GM12878 (cell line): ENCODE measurements around the gene CDC42BPB. TPM values are rescaled to one million over a fixed set of nuclear protein-coding genes. Genes with fewer than 3 reads are reported as not detected.

ENCODE experiments used
- ATAC-seq: fragments of 200-7000 bp; cut with Tn5 transposase; 3 replicates; pipeline ENCODE4 v1.9.1; 2020; ENCODE audit warnings: mild to moderate bottlenecking, moderate library complexity
- BruUV-seq: library from RNA; stranded (reverse); fragments of 400-500 nt; replicated peaks from 2 replicates; lab custom pipeline; 2021; lab: Mats Ljungman, UMichigan
- CTCF ChIA-PET: fragments of 300-600 bp; sonication (Branson Sonifier 250); formaldehyde crosslinking; extraction: SDS; loops from one replicate; lab custom pipeline; 2021; ENCODE audit warnings: inconsistent platforms; lab: Yijun Ruan, JAX
- POLR2A ChIA-PET: fragments of 350-600 bp; formaldehyde crosslinking; extraction: SDS; loops from one replicate; lab custom pipeline; 2021; ENCODE audit warnings: inconsistent platforms; lab: Charles Lee
- RAD21 ChIA-PET: fragments of 300-600 bp; sonication (Branson Sonifier 250); formaldehyde crosslinking; loops from one replicate; lab custom pipeline; 2023; ENCODE audit warnings: antibody characterized with exemption; ENCODE audit not compliant: unreplicated experiment; lab: Charles Lee
- SMC1A ChIA-PET: fragments of 300-600 bp; sonication (Branson Sonifier 250); formaldehyde crosslinking; loops from one replicate; lab custom pipeline; 2023; ENCODE audit not compliant: unreplicated experiment, uncharacterized antibody; lab: Charles Lee
- DNase-seq: peaks from one replicate; pipeline ENCODE4 v3.0.0-alpha.2; 2011; ENCODE audit warnings: low read depth, low spot score
- FAIRE-seq: peaks from 3 replicates; lab custom pipeline; 2011; peaks lifted over from hg19 to GRCh38; lab: Jason Lieb, UNC
- H2AFZ ChIP-seq: 2 replicates; pipeline ENCODE4 v1.6.0; 2011; ENCODE audit warnings: low read depth, low read length, control low read depth; ENCODE audit not compliant: control insufficient read depth
- H3K27ac ChIP-seq: 2 replicates; pipeline ENCODE4 v1.5.1; 2011; ENCODE audit warnings: control low read depth; ENCODE audit not compliant: control insufficient read depth, insufficient read depth
- H3K27me3 ChIP-seq, 2 experiments: replicated peaks in 1 of 2; 2 replicates each; pipeline versions ENCODE4 v1.6.0 to v1.6.1; 2011; ENCODE audit warnings: low read length in 1 of 2; ENCODE audit not compliant: control insufficient read depth in 2 of 2, insufficient read depth in 2 of 2
- H3K36me3 ChIP-seq, 2 experiments: 2 replicates each; pipeline ENCODE4 v1.5.1; 2011; ENCODE audit warnings: low read length in 1 of 2; ENCODE audit not compliant: control insufficient read depth in 2 of 2, insufficient read depth in 2 of 2
- H3K4me1 ChIP-seq: 2 replicates; pipeline ENCODE4 v1.6.1; 2011; ENCODE audit warnings: mild to moderate bottlenecking, low read length, moderate library complexity, mixed read lengths; ENCODE audit not compliant: control insufficient read depth, insufficient read depth
- H3K4me2 ChIP-seq: 2 replicates; pipeline ENCODE4 v1.6.0; 2011; ENCODE audit warnings: control low read depth; ENCODE audit not compliant: control insufficient read depth, insufficient read depth
- H3K4me3 ChIP-seq: fragments of 200-600 bp; sonication (generic); 2 replicates; pipeline ENCODE4 v1.5.1; 2016
- H3K79me2 ChIP-seq: 2 replicates; pipeline ENCODE4 v1.6.0; 2011; ENCODE audit warnings: low read length; ENCODE audit not compliant: control insufficient read depth, insufficient read depth
- H3K9ac ChIP-seq: 2 replicates; pipeline ENCODE4 v1.8.0; 2011; ENCODE audit warnings: low read length, control low read depth, mixed read lengths; ENCODE audit not compliant: control insufficient read depth, insufficient read depth
- H3K9me3 ChIP-seq: replicated peaks from 3 replicates; pipeline ENCODE4 v1.5.1; 2011; ENCODE audit warnings: mild to moderate bottlenecking, low read length; ENCODE audit not compliant: control insufficient read depth, insufficient read depth
- H4K20me1 ChIP-seq: 2 replicates; pipeline ENCODE4 v1.6.0; 2011; ENCODE audit not compliant: control insufficient read depth, insufficient read depth
- BACH1 ChIP-seq: fragments of 450-650 bp; IDR thresholded peaks from 2 replicates; pipeline ENCODE4 v1.6.1; 2017; ENCODE audit warnings: mild to moderate bottlenecking, borderline replicate concordance
- CBX5 ChIP-seq: sonication (generic); IDR thresholded peaks from 2 replicates; pipeline ENCODE4 v1.6.1; 2016; ENCODE audit warnings: low read depth, moderate library complexity, mild to moderate bottlenecking, inconsistent platforms
- CREB1 ChIP-seq: IDR thresholded peaks from 2 replicates; pipeline ENCODE4 v1.6.1; 2012; ENCODE audit warnings: low read depth, mild to moderate bottlenecking, inconsistent platforms
- CTCF ChIP-seq, 3 experiments: IDR thresholded peaks in 2 of 3; conservative IDR thresholded peaks in 1 of 3; 2 replicates each; pipeline ENCODE4 v1.5.1; 2011; ENCODE audit warnings: low read depth in 3 of 3, low read length in 3 of 3, mild to moderate bottlenecking in 3 of 3, control low read depth in 2 of 3, moderate library complexity in 2 of 3, inconsistent platforms in 1 of 3, mixed read lengths in 1 of 3; ENCODE audit not compliant: control insufficient read depth in 2 of 3, insufficient read depth in 1 of 3; ENCODE audit errors: extremely low read depth in 1 of 3
- FOXK2 ChIP-seq: fragments of 450-650 bp; IDR thresholded peaks from 2 replicates; pipeline ENCODE4 v1.6.1; 2017; ENCODE audit warnings: mild to moderate bottlenecking, moderate library complexity
- JUND ChIP-seq: IDR thresholded peaks from 2 replicates; pipeline ENCODE4 v1.6.1; 2012; ENCODE audit warnings: low read depth, mild to moderate bottlenecking, low read length, improper control_type of control experiment, moderate library complexity
- POU2F2 ChIP-seq: IDR thresholded peaks from 3 replicates; pipeline ENCODE4 v1.6.1; 2011; ENCODE audit warnings: low read depth, mild to moderate bottlenecking, low read length, borderline replicate concordance
- PRDM15 ChIP-seq: fragments of 450-650 bp; formaldehyde crosslinking; IDR thresholded peaks from 2 replicates; pipeline ENCODE4 v1.4.0; 2020; ENCODE audit warnings: mild to moderate bottlenecking, moderate library complexity
- RAD51 ChIP-seq: fragments of 450-650 bp; IDR thresholded peaks from 2 replicates; pipeline ENCODE4 v1.6.1; 2016; ENCODE audit warnings: moderate library complexity, mild to moderate bottlenecking, inconsistent platforms
- RFX5 ChIP-seq: IDR thresholded peaks from 2 replicates; pipeline ENCODE4 v1.6.1; 2011; ENCODE audit warnings: low read depth, low read length, improper control_type of control experiment
- RUNX3 ChIP-seq: IDR thresholded peaks from 2 replicates; pipeline ENCODE4 v1.6.1; 2012; ENCODE audit warnings: low read length, inconsistent platforms
- SIX5 ChIP-seq: IDR thresholded peaks from 2 replicates; pipeline ENCODE4 v1.6.1; 2011; ENCODE audit warnings: mild to moderate bottlenecking, low read depth, low read length, moderate library complexity; ENCODE audit not compliant: severe bottlenecking
- SPI1 ChIP-seq: IDR thresholded peaks from 2 replicates; pipeline ENCODE4 v1.6.1; 2011; ENCODE audit warnings: low read depth, mild to moderate bottlenecking, low read length, moderate library complexity, borderline replicate concordance; ENCODE audit not compliant: insufficient read depth
- USF2 ChIP-seq: IDR thresholded peaks from 2 replicates; pipeline ENCODE4 v1.6.1; 2011; ENCODE audit warnings: low read depth, low read length, improper control_type of control experiment, borderline replicate concordance
- ZZZ3 ChIP-seq: IDR thresholded peaks from 2 replicates; pipeline ENCODE4 v1.6.1; 2011; ENCODE audit warnings: low read depth; ENCODE audit not compliant: control insufficient read depth, insufficient read length
- WGBS: methylation state at CpG from one replicate; pipeline ENCODE4 v1.1.6; 2016; ENCODE audit warnings: low lambda C conversion rate; ENCODE audit not compliant: insufficient replicate concordance, insufficient coverage; ENCODE audit errors: missing lambda C conversion rate; 5-methylcytosine and 5-hydroxymethylcytosine counted together
- in situ Hi-C: fragments of 300-500 bp; cut with MboI; formaldehyde crosslinking; loops from 9 replicates; pipeline ENCODE4 v1.14.3; 2018; ENCODE audit warnings: mixed read lengths
- intact Hi-C: fragments of 100-400 bp; cut with micrococcal nuclease; formaldehyde crosslinking; loops from one replicate; pipeline ENCODE4 v1.14.2; 2022; ENCODE audit not compliant: unreplicated experiment
- polyA plus RNA-seq, 11 experiments: library from polyadenylated mRNA; depleted of rRNA in 4 of 11; unstranded in 6 of 11; stranded (reverse) in 5 of 11; fragments of >200 nt; fragmentation: Nextera tagmentation in 4 of 11; fragmentation: Illumina TruSeq in 1 of 11; extraction: Ambion mirVana in 4 of 11; extraction: Trizol in 1 of 11; gene quantifications; 1 replicate in 1 of 11; 2 replicates in 10 of 11; pipeline versions ENCODE4 v1.2.1 to v1.2.3, GENCODE V29; 2011 to 2016; ENCODE audit warnings: inconsistent platforms in 2 of 11, missing spikeins in 2 of 11, low read depth in 1 of 11
- total RNA-seq, 4 experiments: library from RNA; depleted of rRNA in 3 of 4; stranded (reverse); fragments of >200 nt in 3 of 4; fragmentation: Illumina TruSeq in 1 of 4; extraction: Trizol in 1 of 4; gene quantifications; 2 replicates each; pipeline versions ENCODE4 v1.2.1 to v1.2.3, GENCODE V29; 2013 to 2021
- TF ChIP-seq, protein P1 (sequence below): fragments of 450-650 bp; IDR thresholded peaks from 2 replicates; pipeline ENCODE4 v1.6.1; 2018; ENCODE audit warnings: borderline replicate concordance, mild to moderate bottlenecking; ENCODE audit not compliant: partially characterized antibody

Gene CDC42BPB
- total and polyA plus RNA-seq, 10 of the 15 experiments (the other 5 are each of a cell fraction or from before 2014, with no cell fraction given): 0.42 to 22.1 (median 13.3) TPM

DNA sequence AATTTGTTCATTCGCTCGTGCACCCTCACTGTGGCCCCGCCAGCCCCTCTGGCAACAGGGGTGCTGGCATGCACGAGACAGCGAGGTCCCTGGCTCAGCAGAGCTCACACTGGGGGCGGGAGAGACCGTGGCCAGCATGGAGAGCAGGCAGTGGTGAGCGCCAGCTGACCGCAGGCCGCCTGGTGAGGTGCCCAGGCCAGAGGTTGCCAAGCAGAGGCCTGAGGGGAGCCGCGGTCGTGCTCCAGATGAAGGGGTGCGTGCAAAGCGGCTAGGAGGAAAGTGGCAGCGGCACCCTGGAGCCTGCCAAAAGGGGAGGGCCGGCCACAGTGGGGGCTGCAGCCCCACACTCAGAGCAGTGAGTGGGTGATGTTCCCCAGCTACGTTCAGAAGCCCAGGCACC lies 56.1 kb downstream of the CDC42BPB start:
- intact Hi-C loops: no loop called here
- no peak overlapping the region for H3K9ac ChIP-seq
- TF ChIP-seq PRDM15 (CRISPR knock-in tag): no peak
- TF ChIP-seq FOXK2: no peak
- no peak for TF ChIP-seq CBX5
- TF ChIP-seq, protein P1, sequence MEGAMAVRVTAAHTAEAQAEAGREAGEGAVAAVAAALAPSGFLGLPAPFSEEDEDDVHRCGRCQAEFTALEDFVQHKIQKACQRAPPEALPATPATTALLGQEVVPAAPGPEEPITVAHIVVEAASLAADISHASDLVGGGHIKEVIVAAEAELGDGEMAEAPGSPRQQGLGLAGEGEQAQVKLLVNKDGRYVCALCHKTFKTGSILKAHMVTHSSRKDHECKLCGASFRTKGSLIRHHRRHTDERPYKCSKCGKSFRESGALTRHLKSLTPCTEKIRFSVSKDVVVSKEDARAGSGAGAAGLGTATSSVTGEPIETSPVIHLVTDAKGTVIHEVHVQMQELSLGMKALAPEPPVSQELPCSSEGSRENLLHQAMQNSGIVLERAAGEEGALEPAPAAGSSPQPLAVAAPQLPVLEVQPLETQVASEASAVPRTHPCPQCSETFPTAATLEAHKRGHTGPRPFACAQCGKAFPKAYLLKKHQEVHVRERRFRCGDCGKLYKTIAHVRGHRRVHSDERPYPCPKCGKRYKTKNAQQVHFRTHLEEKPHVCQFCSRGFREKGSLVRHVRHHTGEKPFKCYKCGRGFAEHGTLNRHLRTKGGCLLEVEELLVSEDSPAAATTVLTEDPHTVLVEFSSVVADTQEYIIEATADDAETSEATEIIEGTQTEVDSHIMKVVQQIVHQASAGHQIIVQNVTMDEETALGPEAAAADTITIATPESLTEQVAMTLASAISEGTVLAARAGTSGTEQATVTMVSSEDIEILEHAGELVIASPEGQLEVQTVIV: no peak
- TF ChIP-seq CTCF (IDR thresholded peaks at IDR 0.05 in 2 of 3, conservative IDR thresholded peaks at IDR 0.05 in 1 of 3; ENCODE audit: control insufficient read depth in 2 of 3, extremely low read depth in 1 of 3, insufficient read depth in 1 of 3, low read depth in 3 of 3, low read length in 3 of 3): no peak
- no peak for TF ChIP-seq SIX5
- no peak for TF ChIP-seq BACH1
- no peak for TF ChIP-seq RFX5
- TF ChIP-seq POU2F2: no peak
- no peak for TF ChIP-seq SPI1
- TF ChIP-seq USF2: no peak
- TF ChIP-seq RAD51: no peak
- TF ChIP-seq JUND: no peak
- TF ChIP-seq CREB1: no peak
- TF ChIP-seq ZZZ3: no peak
- no peak for TF ChIP-seq RUNX3

More for the DNA sequence above, 56.1 kb downstream of the CDC42BPB start:
- BruUV-seq: no TSS peak
- H3K4me2 ChIP-seq: no peak overlapping the region
- SMC1A ChIA-PET: interaction anchor here (1.3 kb wide), 1 partner anchor 33 kb away, joined by 3 read pairs; no protein-coding TSS in a partner anchor
- no peaks in the 10 kb centered on the region for H3K27me3 ChIP-seq
- no peak overlapping the region for H3K4me3 ChIP-seq
- H3K4me1 ChIP-seq: peaks cover 10% of the 10 kb centered on the region
- DNase-seq (no peak), ATAC-seq (no peak), FAIRE-seq (no peak)
- no peak overlapping the region for H2AFZ ChIP-seq
- no peaks in the 10 kb centered on the region for H3K9me3 ChIP-seq
- in situ Hi-C loops: no loop called here
- H3K27ac ChIP-seq: no peak overlapping the region
- H4K20me1 ChIP-seq: no peaks in the 10 kb centered on the region
- 74% methylated on average over 18 of the region's 18 CpGs for WGBS
- CTCF ChIA-PET: interaction anchor here (2.5 kb wide), 1 partner anchor 307 kb away, joined by 13 read pairs; no protein-coding TSS in a partner anchor
- RAD21 ChIA-PET: interaction anchor here (0.9 kb wide), 1 partner anchor 13 kb away, joined by 3 read pairs; no protein-coding TSS in a partner anchor
- POLR2A ChIA-PET: no interaction called here
- H3K36me3 ChIP-seq: peaks cover 6 to 15% of the 10 kb centered on the region in 2 experiments; a peak in 3 of 4 replicates
- H3K79me2 ChIP-seq: no peaks in the 10 kb centered on the region
